HepG2 (cell line): ENCODE measurements around the gene ANKRD39. TPM values are rescaled to one million over a fixed set of nuclear protein-coding genes. Genes with fewer than 3 reads are reported as not detected.

Experiments used
- AKAP8 ChIP-seq: sonication (generic); formaldehyde crosslinking; IDR thresholded peaks from 2 replicates; pipeline ENCODE4 v1.5.1; 2020; ENCODE audit warnings: mild to moderate bottlenecking, missing genetic modification reagents
- DPF2 ChIP-seq: sonication (generic); formaldehyde crosslinking; IDR thresholded peaks from 2 replicates; pipeline ENCODE4 v1.4.0; 2020; ENCODE audit warnings: mild to moderate bottlenecking, low read depth, missing genetic modification reagents, borderline replicate concordance
- EED ChIP-seq: sonication (generic); formaldehyde crosslinking; IDR thresholded peaks from 2 replicates; pipeline ENCODE4 v1.5.0; 2020; ENCODE audit warnings: mild to moderate bottlenecking, missing genetic modification reagents
- EZH2 ChIP-seq: conservative IDR thresholded peaks from 2 replicates; pipeline ENCODE4 v1.6.1; 2012; ENCODE audit warnings: mild to moderate bottlenecking, low read depth, low read length, moderate library complexity
- GABPA ChIP-seq, 2 experiments: IDR thresholded peaks; 2 replicates each; pipeline ENCODE4 v1.6.1; 2011 to 2016; ENCODE audit warnings: low read depth in 2 of 2, low read length in 1 of 2, missing biosample characterization in 1 of 2, missing genetic modification characterization in 1 of 2
- GZF1 ChIP-seq: sonication (generic); formaldehyde crosslinking; IDR thresholded peaks from 2 replicates; pipeline ENCODE4 v1.5.1; 2020; ENCODE audit warnings: mild to moderate bottlenecking, missing genetic modification reagents
- JARID2 ChIP-seq: sonication (generic); formaldehyde crosslinking; IDR thresholded peaks from 2 replicates; pipeline ENCODE4 v1.8.1; 2023; ENCODE audit warnings: missing genetic modification reagents, inconsistent platforms; ENCODE audit not compliant: insufficient replicate concordance
- MIER2 ChIP-seq: IDR thresholded peaks from 2 replicates; pipeline ENCODE4 v1.6.1; 2016; ENCODE audit warnings: missing biosample characterization, missing genetic modification reagents
- MTA3 ChIP-seq: sonication (generic); formaldehyde crosslinking; IDR thresholded peaks from 2 replicates; pipeline ENCODE4 v1.4.0; 2020; ENCODE audit warnings: missing genetic modification reagents
- PHF20 ChIP-seq: sonication (generic); formaldehyde crosslinking; IDR thresholded peaks from 2 replicates; pipeline ENCODE4 v1.5.0; 2020; ENCODE audit warnings: mild to moderate bottlenecking, missing genetic modification reagents
- SIX4 ChIP-seq: sonication (generic); formaldehyde crosslinking; IDR thresholded peaks from 2 replicates; pipeline ENCODE4 v1.4.0; 2020; ENCODE audit warnings: missing genetic modification reagents
- SNRNP70 ChIP-seq: fragments of 200-400 bp; formaldehyde crosslinking; IDR thresholded peaks from 2 replicates; pipeline ENCODE4 v1.6.1; 2017; ENCODE audit warnings: mild to moderate bottlenecking, low read depth, low read length, moderate library complexity
- ZNF850 ChIP-seq: sonication (generic); formaldehyde crosslinking; conservative IDR thresholded peaks from 2 replicates; pipeline ENCODE4 v1.9.0; 2021; ENCODE audit warnings: mild to moderate bottlenecking, missing genetic modification reagents
- ZSCAN21 ChIP-seq: sonication (generic); formaldehyde crosslinking; IDR thresholded peaks from 2 replicates; pipeline ENCODE4 v1.8.0; 2022; ENCODE audit warnings: mild to moderate bottlenecking, missing genetic modification reagents, moderate library complexity, borderline replicate concordance
- polyA plus RNA-seq, 8 experiments: library from polyadenylated mRNA; depleted of rRNA in 3 of 8; stranded (reverse) in 7 of 8; unstranded in 1 of 8; fragments of >200 nt; fragmentation: Illumina TruSeq in 4 of 8; extraction: Trizol in 4 of 8; gene quantifications; 2 replicates each; pipeline versions ENCODE4 v1.2.1 to v1.2.3, GENCODE V29; 2011 to 2016; ENCODE audit warnings: low read depth in 4 of 8, missing spikeins in 1 of 8, mixed read lengths in 1 of 8; ENCODE audit not compliant: insufficient read depth in 1 of 8
- total RNA-seq, 5 experiments: library from RNA; depleted of rRNA; stranded (reverse); fragments of >200 nt; fragmentation: Illumina TruSeq; extraction: Trizol; gene quantifications; 2 replicates each; pipeline ENCODE4 v1.2.3, GENCODE V29; 2016; ENCODE audit warnings: low read depth in 1 of 5
- TF ChIP-seq, protein P1 (sequence below): sonication (generic); formaldehyde crosslinking; IDR thresholded peaks from 2 replicates; pipeline ENCODE4 v1.4.0; 2020; ENCODE audit warnings: missing genetic modification reagents, borderline replicate concordance
- TF ChIP-seq, protein P2 (sequence below): sonication (generic); formaldehyde crosslinking; IDR thresholded peaks from 2 replicates; pipeline ENCODE4 v1.5.0; 2020; ENCODE audit warnings: mild to moderate bottlenecking, missing genetic modification reagents
- TF ChIP-seq, protein P3 (sequence below): IDR thresholded peaks from 2 replicates; pipeline ENCODE4 v1.6.1; 2012; ENCODE audit warnings: low read depth, low read length, improper control_type of control experiment
- TF ChIP-seq, protein P4 (sequence below): sonication (generic); formaldehyde crosslinking; IDR thresholded peaks from 2 replicates; pipeline ENCODE4 v1.5.1; 2020; ENCODE audit warnings: missing genetic modification reagents, mild to moderate bottlenecking, borderline replicate concordance
- TF ChIP-seq, protein P5 (sequence below): sonication (generic); formaldehyde crosslinking; IDR thresholded peaks from 2 replicates; pipeline ENCODE4 v1.8.0; 2022; ENCODE audit warnings: low read depth, missing genetic modification reagents

ANKRD39 gene
- total and polyA plus RNA-seq, 2 of the 13 experiments (the other 11 are each of a cell fraction or from before 2014, with no cell fraction given) = 23.2 to 24.8 TPM

DNA sequence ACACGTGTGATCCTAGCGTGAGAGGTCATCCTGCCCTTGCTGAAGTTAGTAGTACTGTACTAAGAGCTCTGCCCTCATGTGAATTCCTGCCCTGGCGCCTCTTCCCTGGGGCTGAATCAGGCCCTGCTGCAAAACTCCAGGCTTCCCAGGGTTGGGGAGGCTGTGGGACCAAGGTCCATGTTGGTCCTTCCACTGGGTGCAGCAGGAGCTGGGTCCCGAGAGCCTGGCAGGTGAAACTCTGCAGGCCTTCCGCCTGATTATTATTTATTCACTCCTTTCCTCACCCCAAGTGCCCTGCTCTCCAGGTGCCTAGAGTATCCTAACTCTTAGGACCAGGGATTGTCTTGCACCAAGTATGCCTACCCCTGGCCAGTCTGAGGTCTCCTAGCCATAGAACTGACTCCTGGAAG is 47.0 kb downstream of the ANKRD39 start (continued):
- TF ChIP-seq, protein P1, sequence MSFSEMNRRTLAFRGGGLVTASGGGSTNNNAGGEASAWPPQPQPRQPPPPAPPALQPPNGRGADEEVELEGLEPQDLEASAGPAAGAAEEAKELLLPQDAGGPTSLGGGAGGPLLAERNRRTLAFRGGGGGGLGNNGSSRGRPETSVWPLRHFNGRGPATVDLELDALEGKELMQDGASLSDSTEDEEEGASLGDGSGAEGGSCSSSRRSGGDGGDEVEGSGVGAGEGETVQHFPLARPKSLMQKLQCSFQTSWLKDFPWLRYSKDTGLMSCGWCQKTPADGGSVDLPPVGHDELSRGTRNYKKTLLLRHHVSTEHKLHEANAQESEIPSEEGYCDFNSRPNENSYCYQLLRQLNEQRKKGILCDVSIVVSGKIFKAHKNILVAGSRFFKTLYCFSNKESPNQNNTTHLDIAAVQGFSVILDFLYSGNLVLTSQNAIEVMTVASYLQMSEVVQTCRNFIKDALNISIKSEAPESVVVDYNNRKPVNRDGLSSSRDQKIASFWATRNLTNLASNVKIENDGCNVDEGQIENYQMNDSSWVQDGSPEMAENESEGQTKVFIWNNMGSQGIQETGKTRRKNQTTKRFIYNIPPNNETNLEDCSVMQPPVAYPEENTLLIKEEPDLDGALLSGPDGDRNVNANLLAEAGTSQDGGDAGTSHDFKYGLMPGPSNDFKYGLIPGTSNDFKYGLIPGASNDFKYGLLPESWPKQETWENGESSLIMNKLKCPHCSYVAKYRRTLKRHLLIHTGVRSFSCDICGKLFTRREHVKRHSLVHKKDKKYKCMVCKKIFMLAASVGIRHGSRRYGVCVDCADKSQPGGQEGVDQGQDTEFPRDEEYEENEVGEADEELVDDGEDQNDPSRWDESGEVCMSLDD = no peak
- TF ChIP-seq MIER2 (CRISPR knock-in tag) (no peak; the same call in 1 of the 2 replicates), PHF20 (CRISPR knock-in tag) (0 out of 2 replicates have a peak, but pooled peaks have one; percentile 38), ZSCAN21 (CRISPR knock-in tag) (no peak), MTA3 (CRISPR knock-in tag) (no peak), JARID2 (CRISPR knock-in tag) (no peak), SIX4 (CRISPR knock-in tag) (no peak), ZNF850 (no peak), SNRNP70 (no peak), AKAP8 (no peak), EED (CRISPR knock-in tag) (no peak), EZH2 (no peak), GABPA (IDR thresholded peaks at IDR 0.05; ENCODE audit: low read depth, low read length) (no peak), GABPA (CRISPR knock-in tag; IDR thresholded peaks at IDR 0.05; ENCODE audit: low read depth) (no peak), GZF1 (CRISPR knock-in tag) (no peak), DPF2 (CRISPR knock-in tag) (no peak)
- TF ChIP-seq, protein P2, sequence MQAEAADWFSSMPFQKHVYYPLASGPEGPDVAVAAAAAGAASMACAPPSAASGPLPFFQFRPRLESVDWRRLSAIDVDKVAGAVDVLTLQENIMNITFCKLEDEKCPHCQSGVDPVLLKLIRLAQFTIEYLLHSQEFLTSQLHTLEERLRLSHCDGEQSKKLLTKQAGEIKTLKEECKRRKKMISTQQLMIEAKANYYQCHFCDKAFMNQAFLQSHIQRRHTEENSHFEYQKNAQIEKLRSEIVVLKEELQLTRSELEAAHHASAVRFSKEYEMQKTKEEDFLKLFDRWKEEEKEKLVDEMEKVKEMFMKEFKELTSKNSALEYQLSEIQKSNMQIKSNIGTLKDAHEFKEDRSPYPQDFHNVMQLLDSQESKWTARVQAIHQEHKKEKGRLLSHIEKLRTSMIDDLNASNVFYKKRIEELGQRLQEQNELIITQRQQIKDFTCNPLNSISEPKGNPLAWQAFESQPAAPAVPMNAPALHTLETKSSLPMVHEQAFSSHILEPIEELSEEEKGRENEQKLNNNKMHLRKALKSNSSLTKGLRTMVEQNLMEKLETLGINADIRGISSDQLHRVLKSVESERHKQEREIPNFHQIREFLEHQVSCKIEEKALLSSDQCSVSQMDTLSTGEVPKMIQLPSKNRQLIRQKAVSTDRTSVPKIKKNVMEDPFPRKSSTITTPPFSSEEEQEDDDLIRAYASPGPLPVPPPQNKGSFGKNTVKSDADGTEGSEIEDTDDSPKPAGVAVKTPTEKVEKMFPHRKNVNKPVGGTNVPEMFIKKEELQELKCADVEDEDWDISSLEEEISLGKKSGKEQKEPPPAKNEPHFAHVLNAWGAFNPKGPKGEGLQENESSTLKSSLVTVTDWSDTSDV (CRISPR knock-in tag) = no peak
- TF ChIP-seq, protein P3, sequence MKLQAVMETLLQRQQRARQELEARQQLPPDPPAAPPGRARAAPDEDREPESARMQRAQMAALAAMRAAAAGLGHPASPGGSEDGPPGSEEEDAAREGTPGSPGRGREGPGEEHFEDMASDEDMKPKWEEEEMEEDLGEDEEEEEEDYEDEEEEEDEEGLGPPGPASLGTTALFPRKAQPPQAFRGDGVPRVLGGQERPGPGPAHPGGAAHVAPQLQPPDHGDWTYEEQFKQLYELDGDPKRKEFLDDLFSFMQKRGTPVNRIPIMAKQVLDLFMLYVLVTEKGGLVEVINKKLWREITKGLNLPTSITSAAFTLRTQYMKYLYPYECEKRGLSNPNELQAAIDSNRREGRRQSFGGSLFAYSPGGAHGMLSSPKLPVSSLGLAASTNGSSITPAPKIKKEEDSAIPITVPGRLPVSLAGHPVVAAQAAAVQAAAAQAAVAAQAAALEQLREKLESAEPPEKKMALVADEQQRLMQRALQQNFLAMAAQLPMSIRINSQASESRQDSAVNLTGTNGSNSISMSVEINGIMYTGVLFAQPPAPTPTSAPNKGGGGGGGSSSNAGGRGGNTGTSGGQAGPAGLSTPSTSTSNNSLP = no peak
- TF ChIP-seq, protein P4, sequence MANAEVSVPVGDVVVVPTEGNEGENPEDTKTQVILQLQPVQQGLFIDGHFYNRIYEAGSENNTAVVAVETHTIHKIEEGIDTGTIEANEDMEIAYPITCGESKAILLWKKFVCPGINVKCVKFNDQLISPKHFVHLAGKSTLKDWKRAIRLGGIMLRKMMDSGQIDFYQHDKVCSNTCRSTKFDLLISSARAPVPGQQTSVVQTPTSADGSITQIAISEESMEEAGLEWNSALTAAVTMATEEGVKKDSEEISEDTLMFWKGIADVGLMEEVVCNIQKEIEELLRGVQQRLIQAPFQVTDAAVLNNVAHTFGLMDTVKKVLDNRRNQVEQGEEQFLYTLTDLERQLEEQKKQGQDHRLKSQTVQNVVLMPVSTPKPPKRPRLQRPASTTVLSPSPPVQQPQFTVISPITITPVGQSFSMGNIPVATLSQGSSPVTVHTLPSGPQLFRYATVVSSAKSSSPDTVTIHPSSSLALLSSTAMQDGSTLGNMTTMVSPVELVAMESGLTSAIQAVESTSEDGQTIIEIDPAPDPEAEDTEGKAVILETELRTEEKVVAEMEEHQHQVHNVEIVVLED = no peak
- TF ChIP-seq, protein P5, sequence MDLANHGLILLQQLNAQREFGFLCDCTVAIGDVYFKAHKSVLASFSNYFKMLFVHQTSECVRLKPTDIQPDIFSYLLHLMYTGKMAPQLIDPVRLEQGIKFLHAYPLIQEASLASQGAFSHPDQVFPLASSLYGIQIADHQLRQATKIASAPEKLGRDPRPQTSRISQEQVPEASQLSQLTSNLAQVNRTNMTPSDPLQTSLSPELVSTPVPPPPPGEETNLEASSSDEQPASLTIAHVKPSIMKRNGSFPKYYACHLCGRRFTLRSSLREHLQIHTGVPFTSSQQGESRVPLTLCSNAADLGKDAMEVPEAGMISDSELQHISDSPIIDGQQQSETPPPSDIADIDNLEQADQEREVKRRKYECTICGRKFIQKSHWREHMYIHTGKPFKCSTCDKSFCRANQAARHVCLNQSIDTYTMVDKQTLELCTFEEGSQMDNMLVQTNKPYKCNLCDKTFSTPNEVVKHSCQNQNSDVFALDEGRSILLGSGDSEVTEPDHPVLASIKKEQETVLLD (CRISPR knock-in tag) = no peak
